Islet of Langerhans (tissue), 1 donor: ENCODE measurements around the gene ENTPD8.

Experiments used
- FAIRE-seq: peaks from one replicate; lab custom pipeline; 2011; peaks lifted over from hg19 to GRCh38; lab: Jason Lieb, UNC

Gene ENTPD8

DNA sequence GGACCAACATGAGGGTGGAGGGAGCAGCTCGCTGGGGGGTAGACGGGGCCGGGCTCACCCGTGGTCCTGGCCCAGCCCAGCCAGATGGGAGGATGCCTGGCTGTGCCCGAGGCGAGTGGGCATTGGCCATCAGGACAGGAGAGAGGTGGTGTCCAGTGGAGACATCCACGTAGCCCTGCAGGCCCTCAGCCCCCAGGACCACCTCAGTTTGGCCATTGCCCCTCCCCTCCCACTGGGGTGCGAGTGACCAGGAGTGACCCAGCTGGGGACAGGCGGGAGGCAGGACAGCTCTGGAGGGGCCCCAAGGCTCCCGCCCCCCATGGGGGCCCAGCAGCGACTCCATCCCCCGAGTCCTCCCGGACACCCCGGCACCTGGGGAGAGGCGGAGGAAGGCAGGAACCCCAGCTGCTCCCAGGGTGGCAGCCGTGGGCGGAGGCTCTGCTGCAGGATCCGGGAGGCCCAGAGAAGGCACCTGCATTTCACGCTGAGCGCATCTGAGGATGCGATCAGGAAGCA, 9.7 kb downstream of the ENTPD8 start:
- FAIRE-seq: no peak

DNA sequence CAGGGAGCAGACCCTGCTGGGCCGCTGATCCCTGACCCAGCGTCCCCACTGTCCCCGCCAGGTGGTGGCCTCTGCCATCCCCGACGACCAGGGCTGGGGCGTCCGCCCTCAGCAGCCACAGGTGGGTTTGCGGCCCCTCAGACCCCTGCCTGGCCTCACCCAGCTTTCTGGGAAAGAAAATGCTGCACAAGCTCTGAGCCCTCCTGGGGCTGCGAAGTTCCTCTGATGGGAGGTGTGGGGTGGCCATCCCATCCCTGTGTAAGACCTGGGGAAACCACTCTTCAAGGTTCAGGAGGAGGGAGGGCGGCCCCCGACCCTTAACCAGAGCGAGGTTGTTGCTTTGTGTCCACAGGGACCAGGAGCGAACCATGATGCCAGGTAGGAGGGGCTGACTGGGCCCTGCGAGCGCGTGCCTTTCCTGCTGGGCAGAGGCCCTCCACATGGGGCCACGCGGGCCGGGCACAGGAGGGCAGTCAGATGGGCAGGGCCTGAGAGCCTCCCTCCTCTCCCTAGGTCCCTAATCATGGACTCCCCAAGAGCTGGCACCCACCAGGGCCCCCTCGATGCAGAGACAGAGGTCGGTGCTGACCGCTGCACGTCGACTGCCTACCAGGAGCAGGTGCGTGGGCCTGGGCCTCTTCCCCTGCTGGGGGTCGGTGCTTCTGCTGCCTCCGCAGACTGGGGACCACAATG, 10.3 kb downstream of the ENTPD8 start:
- FAIRE-seq: no peak

DNA sequence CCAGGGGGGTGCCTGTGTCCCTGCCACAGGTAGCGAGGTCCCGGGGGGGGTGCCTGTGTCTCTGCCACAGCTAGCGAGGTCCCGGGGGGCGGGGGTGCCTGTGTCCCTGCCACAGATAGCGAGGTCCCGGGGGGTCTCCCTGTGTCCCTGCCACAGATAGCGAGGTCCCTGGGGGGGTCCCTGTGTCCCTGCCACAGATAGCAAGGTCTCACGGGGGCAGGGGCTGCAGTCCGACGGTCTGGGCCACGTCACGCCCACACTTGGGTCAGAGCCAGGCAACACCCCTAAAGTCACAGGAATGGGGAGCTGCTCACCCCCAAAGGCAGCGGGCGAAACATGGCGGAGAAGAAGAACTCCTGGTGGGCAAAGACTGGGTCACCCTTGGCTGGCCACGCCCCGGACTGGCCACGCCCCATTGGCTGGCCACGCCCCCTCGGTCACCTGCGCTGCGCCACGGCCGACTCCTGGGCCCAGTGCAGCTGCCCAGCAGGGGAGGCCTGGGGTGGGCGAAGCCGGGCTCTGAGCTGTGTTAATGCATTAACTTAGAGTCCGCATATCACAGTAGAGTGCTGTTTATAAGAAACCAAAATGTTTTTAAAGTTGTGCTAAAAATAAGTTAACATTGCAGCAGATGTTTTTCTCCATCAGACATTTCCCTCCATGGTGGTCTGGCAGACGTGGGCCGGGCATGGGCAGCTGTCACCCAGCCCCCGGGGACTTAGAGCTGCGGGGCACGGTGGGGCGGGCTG, 11.0 kb downstream of the ENTPD8 start:
- no peak for FAIRE-seq

DNA sequence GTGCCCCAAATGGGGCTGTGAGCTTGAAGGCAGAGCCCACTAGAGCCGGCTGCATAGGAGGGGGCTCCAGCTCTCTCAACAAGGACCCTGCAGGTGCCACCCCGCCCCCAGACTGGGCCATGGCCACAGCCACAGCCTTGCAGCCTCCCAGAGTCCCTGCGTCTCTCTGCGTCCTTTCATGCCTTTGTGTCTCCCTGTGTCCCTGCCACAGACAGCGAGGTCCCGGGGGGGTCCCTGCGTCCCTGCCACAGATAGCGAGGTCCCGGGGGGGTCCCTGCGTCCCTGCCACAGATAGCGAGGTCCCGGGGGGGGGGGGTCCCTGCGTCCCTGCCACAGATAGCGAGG, 11.6 kb downstream of the ENTPD8 start:
- FAIRE-seq: no peak

DNA sequence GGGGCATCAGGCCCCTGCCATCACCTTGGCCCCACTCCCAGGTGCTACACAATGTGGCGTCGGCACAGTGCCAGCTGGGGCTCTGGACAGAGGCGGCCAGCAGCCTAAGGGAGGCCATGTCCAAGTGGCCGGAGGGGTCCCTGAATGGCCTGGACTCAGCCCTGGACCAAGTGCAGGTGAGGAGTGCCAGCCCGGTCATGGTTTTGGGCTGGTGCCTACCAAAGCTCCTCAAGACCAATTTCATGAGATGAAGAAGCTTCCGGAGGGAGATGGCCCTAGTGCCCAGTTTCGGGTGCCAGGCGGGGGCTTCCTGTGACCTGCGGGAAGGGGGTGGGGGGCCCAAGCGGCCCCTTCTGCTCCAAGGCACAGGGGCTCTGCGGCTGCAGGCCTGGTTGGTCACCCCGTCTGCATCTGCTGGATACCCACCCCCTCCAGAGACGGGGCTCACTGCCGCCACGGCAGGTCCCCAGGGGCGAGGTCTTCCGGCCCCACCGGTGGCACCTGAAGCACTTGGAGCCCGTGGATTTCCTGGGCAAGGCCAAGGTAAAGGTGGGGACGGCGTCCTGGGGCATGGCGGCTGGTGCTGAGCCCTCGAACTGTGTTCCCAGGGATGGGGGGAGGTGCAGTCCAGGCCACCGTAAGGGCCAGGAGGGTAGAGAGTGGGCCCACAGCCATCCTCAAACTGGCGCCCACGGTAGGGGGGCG, 12.2 kb downstream of the ENTPD8 start:
- FAIRE-seq: no peak

DNA sequence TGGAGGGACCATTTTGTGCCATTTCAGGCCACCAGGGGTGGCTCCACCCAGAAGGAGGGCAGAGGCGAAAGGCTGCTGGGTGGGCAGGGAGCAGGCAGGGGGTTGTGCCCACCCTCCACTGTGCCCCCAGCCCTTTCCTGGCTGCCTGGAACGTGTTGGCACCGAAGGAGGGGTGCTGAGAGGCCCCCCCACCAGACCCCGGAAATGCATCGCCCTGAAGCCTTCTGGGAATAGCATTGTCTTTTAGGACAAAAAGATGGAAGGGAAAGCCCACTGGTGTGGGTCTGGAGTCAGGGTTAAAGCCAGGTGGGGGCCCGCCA, 12.9 kb downstream of the ENTPD8 start:
- FAIRE-seq: no peak

DNA sequence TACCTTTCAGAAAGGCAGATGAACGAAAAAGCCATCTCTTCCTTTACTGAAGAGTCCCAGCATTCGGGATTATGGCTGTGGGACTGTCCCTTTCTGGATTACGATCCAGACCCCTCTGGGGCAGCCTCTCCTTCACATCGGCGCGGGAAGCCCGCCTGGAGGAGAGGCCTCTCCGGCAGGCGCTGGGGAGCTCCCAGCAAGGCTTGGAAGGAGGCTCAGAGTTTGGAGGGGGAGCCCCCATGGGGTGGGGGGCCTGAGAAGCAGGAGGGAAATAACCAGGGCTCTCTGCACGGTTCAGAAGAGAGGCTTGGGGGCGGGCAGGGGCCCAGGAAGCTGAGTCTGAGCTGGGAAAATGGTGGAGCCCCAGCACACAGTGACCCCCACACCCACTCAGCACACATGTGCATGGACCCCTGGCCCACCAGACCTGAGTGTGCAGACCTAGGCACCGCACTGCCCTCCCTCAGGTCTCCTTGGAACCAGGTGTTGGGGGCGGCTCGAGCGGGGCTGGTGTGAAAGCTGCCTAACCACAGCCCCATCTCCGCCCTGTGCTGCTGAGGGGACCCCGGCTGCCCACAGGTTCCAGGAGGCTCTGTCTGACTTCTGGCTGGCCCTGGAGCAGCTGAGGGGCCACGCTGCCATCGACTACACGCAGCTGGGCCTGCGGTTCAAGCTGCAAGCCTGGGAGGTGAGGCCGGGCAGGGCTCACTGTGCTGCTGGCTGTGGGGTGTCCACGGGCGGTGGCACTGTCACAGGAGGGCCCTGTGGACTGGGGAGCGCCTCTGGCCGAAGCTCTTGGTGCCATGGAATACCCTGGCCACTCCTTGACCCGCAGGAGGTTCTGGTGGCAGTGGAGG, 13.5 kb downstream of the ENTPD8 start:
- no peak for FAIRE-seq

DNA sequence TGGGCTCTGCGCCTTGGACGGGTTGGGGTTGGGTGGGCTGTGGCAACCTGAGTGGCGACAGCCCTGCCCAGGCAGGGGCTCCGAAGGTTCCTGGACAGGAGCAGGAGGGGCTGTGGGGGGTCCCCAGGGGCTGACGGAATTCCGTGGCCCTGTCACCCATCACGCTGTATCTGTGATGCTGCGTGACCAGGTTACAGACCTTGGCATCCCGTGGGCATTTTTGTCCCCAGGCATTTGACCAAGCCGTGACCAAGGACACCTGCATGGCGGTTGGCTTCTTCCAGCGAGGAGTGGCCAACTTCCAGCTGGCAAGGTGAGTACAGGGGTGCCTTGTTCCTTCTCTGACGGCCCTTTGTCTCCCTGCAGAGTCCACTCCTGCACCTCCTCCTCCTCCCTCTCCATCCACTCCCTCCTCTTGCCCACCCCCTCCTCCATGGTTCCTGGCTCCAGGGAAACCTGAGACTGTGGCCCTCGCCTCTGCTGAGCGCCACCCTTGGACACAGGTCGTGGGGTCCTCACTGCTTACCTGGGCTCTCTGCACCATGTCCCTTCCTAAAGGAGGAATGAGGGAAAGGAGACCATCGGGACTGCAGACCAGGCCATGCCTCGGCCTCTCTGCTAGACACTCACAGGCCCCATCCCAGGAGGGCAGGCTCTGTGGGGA, 15.0 kb downstream of the ENTPD8 start:
- no peak for FAIRE-seq

DNA sequence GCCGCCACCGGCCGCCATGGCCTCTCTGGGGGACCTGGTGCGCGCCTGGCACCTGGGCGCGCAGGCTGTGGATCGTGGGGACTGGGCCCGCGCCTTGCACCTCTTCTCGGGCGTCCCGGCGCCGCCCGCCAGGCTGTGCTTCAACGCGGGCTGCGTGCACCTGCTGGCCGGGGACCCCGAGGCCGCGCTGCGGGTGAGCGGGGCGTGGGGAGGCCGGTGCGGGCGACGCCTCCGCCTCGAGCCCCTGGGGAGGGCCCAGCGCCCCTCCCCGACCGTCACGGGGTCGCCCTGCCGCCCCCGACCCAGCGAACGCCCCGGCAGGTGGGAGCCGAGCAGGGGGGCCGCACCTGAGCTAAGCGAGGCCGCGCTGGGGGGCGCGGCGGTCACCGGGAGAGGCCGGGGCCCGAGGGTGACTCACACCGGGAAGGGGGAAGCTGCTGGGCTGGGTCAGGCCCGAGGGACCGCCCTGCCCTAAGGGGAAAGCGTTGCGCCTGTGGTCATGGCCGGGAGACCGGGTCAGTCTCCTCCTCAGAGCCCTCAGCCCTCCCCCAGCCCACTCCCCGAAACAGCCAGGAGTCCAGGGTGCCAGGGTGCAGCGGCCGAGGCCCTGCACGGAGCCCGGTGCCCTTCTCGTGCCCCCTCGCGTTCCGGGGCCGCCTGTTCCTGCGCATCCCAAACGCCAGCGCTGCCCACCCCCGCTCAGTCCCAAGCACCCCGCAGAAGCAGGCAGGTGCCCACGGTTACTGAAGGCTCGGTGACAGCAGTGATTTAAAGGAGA, 17.5 kb downstream of the ENTPD8 start:
- FAIRE-seq: no peak

DNA sequence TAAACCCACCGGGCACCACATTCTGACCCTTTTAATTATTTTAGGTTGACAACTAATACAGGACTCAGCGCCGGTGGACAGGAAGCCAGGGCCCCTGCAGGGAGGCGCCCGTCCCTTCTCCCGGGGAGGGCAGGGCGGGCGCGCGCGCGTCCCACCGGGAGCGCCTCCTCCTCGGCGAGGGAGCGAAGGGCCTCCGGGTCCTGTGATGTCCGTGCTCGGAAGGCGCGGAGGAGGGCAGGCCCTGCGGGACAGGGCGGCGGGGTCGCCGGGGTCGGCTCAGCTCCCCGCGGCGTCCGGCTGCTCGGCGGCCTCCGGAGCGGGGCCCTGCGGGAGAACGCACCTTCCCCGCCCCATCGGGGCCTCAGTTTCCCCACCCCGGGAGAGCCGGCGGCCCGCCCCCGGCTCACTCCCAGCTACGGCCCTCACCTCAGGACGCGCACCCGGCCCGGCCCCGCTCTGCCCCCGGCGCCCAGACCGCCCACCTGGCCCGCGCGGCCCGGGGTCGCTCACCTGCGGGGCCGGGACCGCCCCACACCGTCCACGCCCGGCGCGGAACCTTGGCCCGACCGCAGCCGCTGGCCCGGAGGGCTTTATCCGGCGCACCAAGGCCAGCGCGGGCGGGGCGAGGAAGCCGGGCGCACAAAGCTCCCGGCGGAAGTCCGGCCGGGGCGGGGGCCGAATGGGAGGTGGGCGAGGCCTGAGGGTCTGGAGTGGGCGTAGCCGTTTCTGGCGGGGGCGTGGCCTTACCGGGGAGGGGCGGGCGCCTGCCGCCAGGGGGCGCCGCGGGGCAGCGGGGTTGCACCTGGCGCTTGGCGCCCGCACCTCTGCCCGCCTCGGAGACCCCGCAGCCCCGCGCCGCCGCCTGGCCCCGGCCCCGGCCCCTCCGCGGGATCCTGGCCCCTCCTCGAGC, 18.3 kb downstream of the ENTPD8 start, which contains the start of the genes EXD3 and NOXA1:
TSS of gene EXD3 (minus strand) at position 559 of the 910 bp plus-strand sequence. CDS start 27,805 bp downstream, outside the sequence.
TSS of gene NOXA1 (plus strand) at position 790 of the 910 bp plus-strand sequence. CDS start 137 bp downstream, outside the sequence.
- no peak for FAIRE-seq

DNA sequence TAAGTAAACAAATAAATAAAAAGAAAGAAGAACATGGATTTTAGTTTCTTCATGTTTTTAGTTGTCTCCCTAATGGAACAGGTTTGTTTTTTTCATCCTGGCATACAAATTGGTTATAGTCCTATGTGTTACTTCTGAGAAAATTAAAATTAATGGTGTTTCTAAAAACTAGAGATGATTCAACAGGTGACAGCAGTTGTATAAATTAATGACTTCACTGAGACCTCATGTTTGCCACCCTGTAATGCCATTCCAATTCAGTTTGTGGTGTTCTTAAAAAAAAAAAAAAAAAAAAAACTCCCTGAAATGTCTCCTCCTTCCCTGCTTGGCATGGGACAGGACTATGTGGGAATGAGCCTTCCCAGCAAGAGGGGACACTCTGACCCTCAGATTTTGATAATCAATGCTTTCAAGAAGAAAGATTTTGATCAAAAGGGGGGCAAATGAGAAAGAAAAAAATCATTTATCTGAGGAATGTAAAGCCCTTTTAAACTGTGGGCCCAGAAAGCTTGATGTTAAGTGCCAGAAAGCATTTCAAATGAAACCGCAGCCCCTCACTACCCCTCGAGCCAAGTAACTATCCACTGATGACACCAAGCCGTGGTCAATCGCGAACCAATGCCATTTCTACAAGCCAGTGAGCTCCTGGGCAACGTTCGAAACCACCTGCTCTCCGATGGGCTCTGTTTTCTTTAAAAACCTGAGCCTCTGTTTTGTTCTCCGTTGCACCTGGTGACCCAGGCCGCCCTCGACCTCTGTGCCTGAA, 19.1 kb downstream of the ENTPD8 start:
- no peak for FAIRE-seq

DNA sequence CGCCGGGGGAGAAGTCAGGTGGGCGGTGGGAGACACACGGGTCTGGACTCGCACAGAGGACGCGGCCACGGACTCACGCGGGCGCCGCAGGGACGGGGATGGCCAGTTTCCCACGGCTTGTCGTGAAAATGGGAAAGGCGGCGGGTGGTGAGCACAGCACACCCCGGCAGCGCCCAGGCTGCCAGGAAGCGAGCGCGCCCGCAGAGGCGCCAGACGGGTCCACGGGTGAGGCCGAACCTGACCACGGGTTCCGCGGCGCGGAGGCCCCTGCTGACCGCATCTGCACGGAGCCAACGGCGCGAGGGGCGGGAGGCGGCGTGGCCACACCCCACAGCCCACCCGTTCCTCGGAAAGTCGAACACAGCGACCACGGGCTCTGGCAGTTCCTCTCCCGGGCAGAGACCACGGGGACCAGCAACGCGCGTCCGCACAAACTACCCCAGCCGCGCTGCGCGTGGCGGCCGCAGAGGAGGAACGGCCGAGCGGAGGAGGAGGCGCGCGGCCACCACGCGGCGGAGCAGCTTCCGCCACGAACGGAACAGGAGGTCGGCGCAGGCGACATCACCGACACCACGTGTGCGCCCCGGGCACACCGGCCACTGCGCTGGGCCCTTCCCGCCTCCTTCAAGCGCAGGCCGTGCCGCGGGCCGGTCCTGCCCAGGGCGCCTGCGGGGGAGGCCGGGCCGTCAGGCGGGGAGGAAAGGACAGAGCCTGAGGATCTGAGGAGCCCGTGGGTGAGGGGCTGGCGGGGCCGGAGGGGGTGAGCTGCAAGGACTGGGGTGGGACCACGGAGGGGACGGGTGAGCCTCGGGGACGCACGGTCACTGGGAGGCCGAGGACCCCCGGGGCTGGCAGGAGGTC, 23.8 kb downstream of the ENTPD8 start:
- FAIRE-seq: no peak

DNA sequence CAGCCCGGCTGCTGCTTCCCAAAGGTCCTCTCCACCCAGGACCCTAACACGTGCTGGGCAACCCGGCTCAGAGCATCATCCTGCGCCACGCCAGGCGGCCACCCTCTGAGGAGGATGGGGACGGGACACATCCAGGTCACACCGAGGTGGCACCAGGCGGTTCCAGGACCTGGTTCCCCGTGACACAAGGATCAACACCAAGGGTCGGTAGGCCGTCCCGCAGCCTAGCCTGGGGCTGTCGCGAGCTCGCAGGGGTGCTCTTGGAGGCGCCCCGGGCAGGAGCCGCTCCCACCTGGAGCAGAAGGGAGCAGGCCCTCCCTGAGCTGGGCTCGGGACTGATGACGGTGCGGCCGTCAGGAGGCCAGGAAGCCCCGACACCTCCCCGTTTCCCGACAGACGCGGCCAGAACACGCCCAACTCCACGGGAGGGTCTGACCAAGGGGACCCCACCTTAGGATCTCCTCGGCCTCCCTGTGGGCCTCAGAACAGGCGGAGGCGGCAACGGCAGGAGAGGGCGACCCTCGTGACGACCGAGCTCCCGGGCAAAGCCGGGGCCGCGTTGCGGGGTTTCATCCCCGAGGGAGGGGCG, 24.5 kb downstream of the ENTPD8 start:
- no peak for FAIRE-seq

DNA sequence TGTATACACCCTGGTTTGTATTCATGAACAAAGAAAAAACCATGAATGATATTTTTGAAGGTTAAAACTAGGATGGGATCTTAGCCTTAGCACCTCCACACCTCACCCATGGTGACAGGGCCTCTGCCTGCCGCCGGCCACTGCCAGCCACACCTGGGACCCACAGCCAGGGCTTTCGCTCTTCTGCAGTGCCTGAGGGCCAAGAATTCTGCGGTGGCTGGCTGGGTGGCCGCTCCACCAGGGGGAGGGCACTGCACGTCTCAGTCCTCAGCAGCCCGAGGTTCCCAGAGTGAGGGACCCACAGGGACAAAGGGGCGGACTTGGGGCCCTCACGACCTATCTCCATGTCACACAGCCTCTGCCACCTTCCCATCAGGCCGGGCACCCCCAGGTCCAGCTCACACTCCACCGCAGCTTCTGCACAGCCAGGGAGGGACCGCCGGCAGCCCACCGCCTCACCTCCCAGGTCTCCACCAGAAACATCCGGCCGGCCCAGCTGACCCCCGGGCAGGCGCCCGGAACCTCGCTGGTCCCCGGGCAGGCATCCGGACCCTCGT, 25.1 kb downstream of the ENTPD8 start:
- no peak for FAIRE-seq

DNA sequence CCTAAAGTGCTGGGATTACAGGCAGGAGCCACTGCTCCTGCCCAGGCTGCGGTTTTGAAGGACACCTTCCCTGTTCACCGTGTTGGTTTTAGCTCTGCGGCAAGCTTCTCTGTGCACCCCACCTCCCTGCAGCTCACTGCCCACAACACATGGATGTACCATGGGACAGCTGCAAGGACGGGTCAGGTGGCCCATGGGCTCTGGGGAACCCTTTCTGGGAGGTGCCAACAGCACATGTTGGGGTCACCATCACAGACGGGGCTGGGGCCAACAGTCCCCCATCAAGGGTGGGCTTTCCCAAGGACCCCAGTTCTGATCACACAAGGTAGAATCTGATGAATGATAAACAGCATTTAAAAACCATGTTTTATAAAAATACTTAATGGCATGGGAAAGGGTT, 25.7 kb downstream of the ENTPD8 start:
- FAIRE-seq: no peak

DNA sequence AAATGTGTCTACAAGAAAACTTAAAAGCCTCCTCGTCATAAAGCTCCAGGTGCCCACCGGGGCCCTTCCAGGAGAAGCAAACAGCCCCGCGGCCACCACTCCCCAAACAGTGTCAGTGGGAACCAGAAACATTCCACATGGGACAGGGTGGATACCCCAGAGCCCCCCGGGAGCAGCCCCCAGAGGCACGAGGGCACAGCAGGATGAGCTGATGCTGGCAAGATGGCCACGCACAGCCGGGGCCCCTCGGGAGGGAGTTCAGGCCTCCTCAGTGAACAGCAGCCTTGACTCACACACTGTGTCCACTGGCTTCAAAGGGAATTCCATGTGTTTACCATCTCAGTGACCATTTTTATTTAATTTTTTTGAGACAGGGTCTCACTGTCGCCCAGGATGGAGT, 28.7 kb downstream of the ENTPD8 start:
- FAIRE-seq: no peak
